Measurements from ENCODE around the gene AKNA.

The AKNA gene

DNA sequence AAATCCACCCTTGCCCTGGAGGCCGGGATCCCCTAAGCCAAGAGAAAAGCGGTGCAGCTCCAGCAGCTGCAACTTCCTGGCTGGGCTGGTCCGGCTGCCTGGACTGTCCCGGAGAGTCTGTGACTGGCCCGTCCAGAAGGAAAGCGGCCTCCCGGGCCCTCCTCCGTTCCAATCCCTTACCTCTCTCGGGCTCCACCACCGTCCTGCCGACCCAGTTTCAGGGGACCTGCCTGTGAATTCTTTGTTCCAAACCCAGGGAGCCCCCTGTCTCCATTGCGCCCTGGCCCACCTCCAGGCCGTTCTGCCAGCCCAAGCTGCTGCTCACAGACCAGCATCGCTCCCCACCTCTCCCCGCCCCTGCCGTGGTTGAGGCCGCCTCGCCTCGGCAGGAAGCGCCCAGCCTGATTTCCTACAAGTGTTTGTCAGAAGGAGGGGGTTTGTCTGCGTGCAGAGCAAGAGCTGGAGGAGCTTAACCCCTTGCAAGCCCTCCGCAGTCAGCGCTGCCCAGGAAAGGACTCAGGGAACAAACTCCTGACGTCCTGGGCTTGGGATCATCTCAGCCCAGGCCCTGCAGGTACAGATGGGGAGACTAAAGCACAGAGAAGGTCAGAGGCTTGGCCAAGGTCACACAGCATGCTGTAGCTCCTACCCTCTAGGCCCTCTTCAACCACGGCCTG lies at the start of gene AKNA:
Gene AKNA (minus strand): TSS at position 303 of the 677 bp plus-strand sequence. CDS start 6,649 bp downstream, outside the sequence.
- peak within 1 kb of the TSS; percentile 25 for H3K27ac ChIP-seq (ENCODE audit: low read depth, low read length)
- H2AFZ ChIP-seq (ENCODE audit: low read length, unreplicated experiment) = peak within 1 kb of the TSS; percentile 42
- no peaks in the 10 kb centered on the region for H3K27me3 ChIP-seq (ENCODE audit: insufficient read depth, low read length)
- H3K36me3 ChIP-seq (ENCODE audit: insufficient read depth, low read length) = no peaks in the 10 kb centered on the region
- H3K79me2 ChIP-seq (ENCODE audit: control insufficient read depth, insufficient read depth, low read length, unreplicated experiment) = peaks cover 29% of the 10 kb centered on the region
- peak within 1 kb of the TSS; percentile 78 for H3K4me3 ChIP-seq (ENCODE audit: low read depth, low read length)
- H3K4me1 ChIP-seq (ENCODE audit: control insufficient read depth, insufficient read depth, low read length, unreplicated experiment) = peaks cover 50% of the 10 kb centered on the region

- Histone ChIP-seq H3K79me2 (ENCODE audit: control insufficient read depth, insufficient read depth, low read length, unreplicated experiment) (no peaks in the 10 kb centered on the region), H3K36me3 (ENCODE audit: insufficient read depth, low read length) (no peaks in the 10 kb centered on the region), H3K4me3 (ENCODE audit: low read depth, low read length) (no peak overlapping the region), H3K27me3 (ENCODE audit: insufficient read depth, low read length) (no peaks in the 10 kb centered on the region), H2AFZ (ENCODE audit: low read length, unreplicated experiment) (no peak overlapping the region), H3K4me1 (ENCODE audit: control insufficient read depth, insufficient read depth, low read length, unreplicated experiment) (no peaks in the 10 kb centered on the region), H3K27ac (ENCODE audit: low read depth, low read length) (no peak overlapping the region)
Observed at GRCh38 chr9:114437401-114437893, 49.7 kb upstream of the AKNA start.

DNA sequence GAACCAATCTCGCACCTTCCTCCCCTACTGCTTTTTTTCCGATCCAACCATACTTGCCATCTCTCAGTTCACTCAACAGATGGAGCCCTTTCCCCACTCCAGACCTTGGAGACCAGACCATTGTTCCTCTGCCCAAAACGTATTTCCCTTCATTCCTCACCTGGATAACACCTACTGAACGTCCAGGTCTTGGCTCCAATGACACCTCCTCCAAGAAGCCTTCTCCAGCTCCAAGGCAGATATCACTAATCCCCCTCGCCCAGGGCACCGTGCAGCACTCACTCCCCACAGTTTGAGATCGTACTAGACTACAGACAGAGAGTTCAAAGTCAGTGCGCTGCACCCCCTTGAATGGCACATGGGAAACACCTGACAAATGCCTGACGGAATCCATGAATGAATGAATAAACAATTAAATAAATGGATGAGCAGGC lies 47.1 kb upstream of the AKNA start:
- Histone ChIP-seq H3K36me3 (ENCODE audit: insufficient read depth, low read length) (no peaks in the 10 kb centered on the region), H2AFZ (ENCODE audit: low read length, unreplicated experiment) (no peak overlapping the region), H3K27me3 (ENCODE audit: insufficient read depth, low read length) (peaks cover 15% of the 10 kb centered on the region; the same call in 1 of the 2 replicates), H3K4me3 (ENCODE audit: low read depth, low read length) (no peak overlapping the region), H3K27ac (ENCODE audit: low read depth, low read length) (no peak overlapping the region), H3K4me1 (ENCODE audit: control insufficient read depth, insufficient read depth, low read length, unreplicated experiment) (no peaks in the 10 kb centered on the region), H3K79me2 (ENCODE audit: control insufficient read depth, insufficient read depth, low read length, unreplicated experiment) (no peaks in the 10 kb centered on the region)

- Histone ChIP-seq H3K4me3 (ENCODE audit: low read depth, low read length) (no peak overlapping the region), H3K27ac (ENCODE audit: low read depth, low read length) (no peak overlapping the region), H3K27me3 (ENCODE audit: insufficient read depth, low read length) (peaks cover 15% of the 10 kb centered on the region; the same call in 1 of the 2 replicates), H3K36me3 (ENCODE audit: insufficient read depth, low read length) (no peaks in the 10 kb centered on the region), H3K79me2 (ENCODE audit: control insufficient read depth, insufficient read depth, low read length, unreplicated experiment) (no peaks in the 10 kb centered on the region), H2AFZ (ENCODE audit: low read length, unreplicated experiment) (no peak overlapping the region), H3K4me1 (ENCODE audit: control insufficient read depth, insufficient read depth, low read length, unreplicated experiment) (no peaks in the 10 kb centered on the region)
Observed at GRCh38 chr9:114433720-114434255, 46.0 kb upstream of the AKNA start.

DNA sequence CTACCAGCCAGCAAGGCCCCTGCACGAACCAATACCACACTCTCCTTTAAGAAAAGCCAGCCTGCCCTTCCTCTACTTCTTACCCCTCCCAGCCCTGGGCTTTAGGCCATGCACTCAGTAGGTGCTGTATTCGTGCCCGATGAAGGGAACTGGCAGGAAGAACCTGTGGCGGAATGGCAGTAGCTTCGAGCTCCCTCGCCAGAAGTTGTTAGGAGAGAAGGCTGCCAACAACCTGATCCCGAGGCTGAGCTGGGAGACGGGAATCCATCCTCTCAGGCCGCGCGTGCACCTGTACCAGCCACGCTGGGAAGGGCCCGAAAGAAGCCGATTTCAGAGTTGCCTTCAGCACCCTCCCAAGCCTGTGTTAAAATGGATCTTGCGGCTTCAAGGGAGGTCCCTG lies 45.3 kb upstream of the AKNA start:
- Histone ChIP-seq H3K27me3 (ENCODE audit: insufficient read depth, low read length) (peaks cover 15% of the 10 kb centered on the region; the same call in 1 of the 2 replicates), H2AFZ (ENCODE audit: low read length, unreplicated experiment) (no peak overlapping the region)

DNA sequence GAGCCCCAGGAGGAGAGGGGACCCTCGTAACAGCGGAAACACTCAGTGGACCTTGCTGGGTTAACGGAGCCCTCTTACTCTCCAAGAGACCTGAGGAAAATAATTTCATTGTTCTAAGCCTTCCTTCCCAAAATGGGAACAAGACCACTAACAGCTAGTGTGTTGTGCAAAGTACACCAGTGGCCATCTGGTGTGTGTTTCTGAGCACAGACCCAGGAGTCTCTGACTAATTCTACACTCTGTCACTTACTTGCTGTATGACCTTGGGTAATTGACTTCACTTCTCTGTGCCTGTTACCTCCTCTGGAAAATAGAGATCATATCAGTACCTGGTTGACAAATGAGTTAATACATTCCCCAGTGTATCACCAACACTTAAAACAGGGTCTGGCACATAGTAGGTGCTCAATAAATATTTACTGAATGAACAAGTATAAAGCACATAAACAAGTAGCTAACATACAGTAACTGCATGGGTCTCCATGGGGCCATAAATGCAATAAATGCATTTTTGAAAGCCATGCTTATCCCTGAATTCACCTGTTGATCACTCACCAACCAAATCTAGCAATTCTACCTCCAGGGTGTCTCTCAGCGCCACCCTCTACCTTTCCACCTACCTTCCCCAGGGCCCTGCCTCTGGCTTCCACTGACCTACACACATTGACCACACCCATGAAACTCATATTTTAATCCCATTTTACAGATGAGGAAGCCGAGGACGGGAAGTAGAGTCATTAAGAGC lies 44.7 kb upstream of the AKNA start:
- Histone ChIP-seq H3K4me1 (ENCODE audit: control insufficient read depth, insufficient read depth, low read length, unreplicated experiment) (no peaks in the 10 kb centered on the region), H3K27me3 (ENCODE audit: insufficient read depth, low read length) (peaks cover 15% of the 10 kb centered on the region; the same call in 1 of the 2 replicates), H3K79me2 (ENCODE audit: control insufficient read depth, insufficient read depth, low read length, unreplicated experiment) (no peaks in the 10 kb centered on the region), H2AFZ (ENCODE audit: low read length, unreplicated experiment) (no peak overlapping the region), H3K36me3 (ENCODE audit: insufficient read depth, low read length) (no peaks in the 10 kb centered on the region), H3K27ac (ENCODE audit: low read depth, low read length) (no peak overlapping the region), H3K4me3 (ENCODE audit: low read depth, low read length) (no peak overlapping the region)

More for the DNA sequence above, 45.3 kb upstream of the AKNA start:
- Histone ChIP-seq H3K79me2 (ENCODE audit: control insufficient read depth, insufficient read depth, low read length, unreplicated experiment) (no peaks in the 10 kb centered on the region), H3K4me1 (ENCODE audit: control insufficient read depth, insufficient read depth, low read length, unreplicated experiment) (no peaks in the 10 kb centered on the region), H3K36me3 (ENCODE audit: insufficient read depth, low read length) (no peaks in the 10 kb centered on the region), H3K27ac (ENCODE audit: low read depth, low read length) (no peak overlapping the region), H3K4me3 (ENCODE audit: low read depth, low read length) (no peak overlapping the region)

- no peak overlapping the region for H3K4me3 ChIP-seq (ENCODE audit: low read depth, low read length)
- H2AFZ ChIP-seq (ENCODE audit: low read length, unreplicated experiment) = no peak overlapping the region
- H3K27me3 ChIP-seq (ENCODE audit: insufficient read depth, low read length) = peaks cover 15% of the 10 kb centered on the region; the same call in 1 of the 2 replicates
- no peaks in the 10 kb centered on the region for H3K36me3 ChIP-seq (ENCODE audit: insufficient read depth, low read length)
- H3K79me2 ChIP-seq (ENCODE audit: control insufficient read depth, insufficient read depth, low read length, unreplicated experiment) = no peaks in the 10 kb centered on the region
- no peak overlapping the region for H3K27ac ChIP-seq (ENCODE audit: low read depth, low read length)
- no peaks in the 10 kb centered on the region for H3K4me1 ChIP-seq (ENCODE audit: control insufficient read depth, insufficient read depth, low read length, unreplicated experiment)
Observed at GRCh38 chr9:114431770-114432169, 44.0 kb upstream of the AKNA start.

- no peak overlapping the region for H3K27ac ChIP-seq (ENCODE audit: low read depth, low read length)
- no peak overlapping the region for H3K4me3 ChIP-seq (ENCODE audit: low read depth, low read length)
- H3K36me3 ChIP-seq (ENCODE audit: insufficient read depth, low read length) = no peaks in the 10 kb centered on the region
- no peaks in the 10 kb centered on the region for H3K4me1 ChIP-seq (ENCODE audit: control insufficient read depth, insufficient read depth, low read length, unreplicated experiment)
- no peak overlapping the region for H2AFZ ChIP-seq (ENCODE audit: low read length, unreplicated experiment)
- peaks cover 15% of the 10 kb centered on the region; the same call in 1 of the 2 replicates for H3K27me3 ChIP-seq (ENCODE audit: insufficient read depth, low read length)
- no peaks in the 10 kb centered on the region for H3K79me2 ChIP-seq (ENCODE audit: control insufficient read depth, insufficient read depth, low read length, unreplicated experiment)
Observed at GRCh38 chr9:114431003-114431402, 43.2 kb upstream of the AKNA start.

DNA sequence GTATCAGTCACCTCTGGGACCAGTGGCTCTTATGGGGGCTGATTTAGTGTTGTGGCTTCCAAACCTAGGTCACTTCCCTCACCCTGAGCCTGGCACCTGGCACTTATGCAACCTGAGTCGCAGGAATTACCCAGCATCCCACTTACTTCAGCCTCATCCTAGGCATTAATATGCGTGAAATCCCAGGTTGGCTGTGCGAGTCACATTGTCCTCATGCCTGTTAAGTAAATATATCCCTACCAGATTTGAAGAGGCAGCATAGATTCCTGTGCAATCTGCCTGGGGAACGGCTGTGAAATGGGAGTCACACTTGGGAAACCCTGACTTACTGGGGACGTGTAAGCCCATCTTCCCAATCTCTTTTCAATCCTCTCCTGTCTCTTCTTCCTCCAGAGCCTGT lies 42.7 kb upstream of the AKNA start:
- no peaks in the 10 kb centered on the region for H3K4me1 ChIP-seq (ENCODE audit: control insufficient read depth, insufficient read depth, low read length, unreplicated experiment)
- no peaks in the 10 kb centered on the region for H3K36me3 ChIP-seq (ENCODE audit: insufficient read depth, low read length)
- H3K79me2 ChIP-seq (ENCODE audit: control insufficient read depth, insufficient read depth, low read length, unreplicated experiment) = no peaks in the 10 kb centered on the region
- H3K27ac ChIP-seq (ENCODE audit: low read depth, low read length) = no peak overlapping the region
- H2AFZ ChIP-seq (ENCODE audit: low read length, unreplicated experiment) = no peak overlapping the region
- H3K4me3 ChIP-seq (ENCODE audit: low read depth, low read length) = no peak overlapping the region
- H3K27me3 ChIP-seq (ENCODE audit: insufficient read depth, low read length) = peaks cover 15% of the 10 kb centered on the region; the same call in 1 of the 2 replicates

DNA sequence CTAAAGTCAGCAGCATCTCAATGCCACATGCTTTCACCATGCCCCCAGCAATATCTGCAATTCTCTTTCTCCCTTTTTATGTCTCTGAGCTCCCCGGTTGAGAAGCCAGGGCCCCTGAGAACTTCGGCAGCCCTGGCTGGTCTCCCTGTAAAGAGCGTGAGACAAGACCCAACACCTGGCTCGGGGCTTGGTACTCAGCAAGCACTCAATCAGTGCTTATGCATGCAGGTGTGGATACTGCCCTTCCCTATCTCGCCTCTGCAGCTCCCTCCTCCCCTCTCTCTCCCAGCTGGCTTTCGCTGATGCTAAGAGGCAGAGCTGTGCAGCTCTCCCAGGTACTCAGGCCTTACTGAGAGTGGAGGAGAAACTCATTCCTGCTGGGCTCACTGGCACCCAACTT lies 41.7 kb upstream of the AKNA start:
- Histone ChIP-seq H3K4me1 (ENCODE audit: control insufficient read depth, insufficient read depth, low read length, unreplicated experiment) (no peaks in the 10 kb centered on the region), H3K27me3 (ENCODE audit: insufficient read depth, low read length) (peaks cover 15% of the 10 kb centered on the region; the same call in 1 of the 2 replicates), H3K27ac (ENCODE audit: low read depth, low read length) (no peak overlapping the region), H2AFZ (ENCODE audit: low read length, unreplicated experiment) (no peak overlapping the region), H3K36me3 (ENCODE audit: insufficient read depth, low read length) (no peaks in the 10 kb centered on the region), H3K79me2 (ENCODE audit: control insufficient read depth, insufficient read depth, low read length, unreplicated experiment) (no peaks in the 10 kb centered on the region), H3K4me3 (ENCODE audit: low read depth, low read length) (no peak overlapping the region)

Measured in ACC112 (cell line).